Motor neuron (in vitro differentiated cells): ENCODE results near the gene TEDDM1. TPM values are rescaled to one million over a fixed set of nuclear protein-coding genes. Genes with fewer than 3 reads are reported as not detected.
"Not testable (repeated sequence)": the region's sequence is repeated elsewhere in the genome, so short reads cannot be mapped to it uniquely, and the experiment has no call there.

ENCODE experiments used
- ATAC-seq, 8 experiments: fragments of 200-7000 bp; cut with Tn5 transposase; replicated peaks in 6 of 8; 2 replicates each; pipeline ENCODE4 v1.8.0; 2021; ENCODE audit warnings: mild to moderate bottlenecking in 8 of 8, moderate library complexity in 8 of 8
- H3K27ac ChIP-seq, 2 donors: fragments of 250-450 bp; sonication (Bioruptor Pico); 2 replicates each; pipeline ENCODE4 v1.9.0; 2021; ENCODE audit warnings: antibody characterized with exemption in 2 of 2, mild to moderate bottlenecking in 2 of 2, moderate library complexity in 1 of 2
- H3K4me1 ChIP-seq, 2 donors: fragments of 250-450 bp; sonication (Bioruptor Pico); replicated peaks in 1 of 2; 2 replicates each; pipeline ENCODE4 v1.6.1; 2021; ENCODE audit warnings: antibody characterized with exemption in 2 of 2, mild to moderate bottlenecking in 2 of 2, moderate library complexity in 1 of 2
- H3K4me3 ChIP-seq, 5 donors: fragments of 250-450 bp; sonication (Bioruptor Pico); 2 replicates each; pipeline ENCODE4 v1.9.0; 2021; ENCODE audit warnings: antibody characterized with exemption in 5 of 5, mild to moderate bottlenecking in 5 of 5, moderate library complexity in 4 of 5
- WGBS, 10 experiments: fragments of 450-650 bp; shearing (Covaris generic); methylation state at CpG; one replicate each; pipeline ENCODE4 v1.0.0; 2022; 5-methylcytosine and 5-hydroxymethylcytosine counted together
- in situ Hi-C, 9 experiments: fragments of 400-800 bp; cut with MboI; loops; one replicate each; pipeline ENCODE4 v1.15.0; 2021; ENCODE audit warnings: low sequenced_read_pairs in 9 of 9, low pct_unique_long_range_greater_than_20kb in 2 of 9; ENCODE audit not compliant: unreplicated experiment in 9 of 9
- total RNA-seq, 8 experiments: library from RNA; unstranded; fragments of 300-600 nt; gene quantifications; 2 replicates each; pipeline versions ENCODE4 v1.2.3 to v1.2.4, GENCODE V29; 2022

TEDDM1 gene
- total RNA-seq, 8 experiments from 2014 or later: 0.11 to 1.1 (median 0.30) TPM

DNA sequence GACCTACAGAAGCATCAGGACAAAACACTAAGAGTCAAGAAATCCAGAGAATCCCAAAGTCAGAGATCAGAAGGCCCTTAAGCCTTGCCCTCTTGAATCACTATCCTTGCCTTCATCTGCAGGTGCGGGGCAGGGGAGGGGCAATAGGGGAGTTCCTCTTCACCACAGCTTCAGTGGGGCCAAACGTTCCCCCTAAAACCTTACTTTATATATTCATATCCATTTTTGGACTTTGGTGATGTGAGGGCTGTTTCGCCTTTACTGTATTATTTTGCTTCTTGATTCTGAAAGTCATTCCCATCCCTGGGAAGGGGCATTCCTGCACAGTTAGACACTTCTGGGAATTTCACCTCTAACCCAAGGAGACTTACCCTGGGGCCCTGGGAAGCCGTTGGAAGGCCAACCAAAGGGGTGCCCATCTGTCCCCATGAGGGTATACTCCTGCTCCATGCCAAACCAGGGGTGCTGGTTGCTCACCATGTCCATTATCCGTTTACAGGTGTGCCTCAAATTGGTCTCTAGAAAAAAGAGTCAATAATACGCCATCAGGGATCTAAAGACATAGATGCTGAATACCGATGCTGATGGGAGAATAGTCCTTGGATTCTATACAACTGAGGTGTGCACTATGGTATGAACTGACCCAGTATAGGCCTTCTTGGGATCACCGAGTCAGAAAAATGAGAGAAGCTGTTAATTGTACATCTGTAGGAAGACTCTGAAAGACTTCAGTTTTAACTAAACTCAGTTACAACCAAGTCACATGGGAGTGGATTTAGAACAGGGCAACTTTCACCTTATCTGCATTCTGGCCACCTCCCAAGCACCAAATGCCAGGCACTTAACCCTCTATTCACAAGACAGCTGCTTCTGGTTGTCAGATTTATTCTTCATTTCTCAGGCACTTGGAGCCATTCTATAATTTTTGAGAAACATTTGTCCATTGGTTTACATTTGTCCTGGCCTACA, 14.3 kb downstream of the TEDDM1 start:
- WGBS, 10 experiments: 83 to 100% (median 100%) methylated on average over 1 to 7 of the region's 8 CpGs; no CpG with 5 or more reads in 2 of the 10 experiments
- Histone ChIP-seq H3K27ac (no peak overlapping the region), H3K4me1 (peaks cover 4 to 5% of the 10 kb centered on the region in 2 donors), H3K4me3 (no peak overlapping the region)
- in situ Hi-C loops: no loop called here
- ATAC-seq: no peak

- H3K4me1 ChIP-seq: peaks cover 4 to 5% of the 10 kb centered on the region in 2 donors
- no peak for ATAC-seq
- in situ Hi-C loops: no loop called here
- WGBS, 10 experiments: 80 to 100% (median 95%) methylated on average over 1 to 11 of the region's 19 CpGs; no CpG with 5 or more reads in 1 of the 10 experiments
- H3K27ac ChIP-seq: no peak overlapping the region
- H3K4me3 ChIP-seq: no peak overlapping the region
These were observed 16.0 kb downstream of the TEDDM1 start for GRCh38 chr1:182384387-182384960.

- Histone ChIP-seq H3K27ac (no peak overlapping the region), H3K4me3 (no peak overlapping the region), H3K4me1 (peaks cover 3 to 4% of the 10 kb centered on the region in 2 donors)
- ATAC-seq: no peak
- in situ Hi-C loops: no loop called here
- WGBS, 10 experiments: 67 to 100% (median 97%) methylated on average over 1 to 5 of the region's 7 CpGs
These were observed 16.5 kb downstream of the TEDDM1 start for GRCh38 chr1:182383934-182384333.

DNA sequence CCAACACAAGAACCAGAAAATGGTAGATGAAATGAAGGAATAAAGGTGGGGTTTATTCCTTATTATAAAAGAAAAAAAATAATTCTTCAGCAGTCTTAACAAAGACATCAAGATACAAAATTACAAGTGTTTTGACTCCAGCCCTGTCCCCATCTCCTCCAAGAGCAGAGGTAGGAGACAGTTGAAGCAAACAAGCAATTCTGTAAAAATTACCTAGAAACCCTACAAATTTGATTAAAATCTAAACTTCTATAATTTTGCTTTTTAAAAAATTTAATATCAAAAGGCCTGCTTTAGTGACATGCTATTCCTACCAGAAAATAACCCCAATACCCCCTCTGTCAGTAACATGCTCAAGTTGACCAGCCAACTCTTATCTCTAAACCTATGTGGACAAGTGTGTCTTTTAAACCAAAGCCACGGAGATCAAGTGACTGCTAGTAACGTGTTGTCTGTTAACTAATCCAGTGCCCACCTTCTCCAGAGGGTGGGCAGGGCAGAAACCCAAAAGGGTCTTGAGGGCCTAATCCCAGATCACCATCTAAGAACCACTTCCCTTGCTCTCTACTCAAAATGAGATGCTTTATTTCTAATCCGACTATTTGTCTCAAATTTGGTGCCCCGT, 17.3 kb downstream of the TEDDM1 start:
- no peak overlapping the region for H3K27ac ChIP-seq
- H3K4me3 ChIP-seq: no peak overlapping the region
- 83 to 100% (median 96%) methylated on average over 1 to 4 of the region's 4 CpGs for whole genome bisulfite sequencing, 10 experiments
- H3K4me1 ChIP-seq: no peaks in the 10 kb centered on the region
- ATAC-seq: no peak
- in situ Hi-C loops: no loop called here

GRCh38 chr1:182381962-182382819, 18.3 kb downstream of the TEDDM1 start:
- peak in 5 of 8 experiments; percentile 10 to 24 (median 24) for ATAC-seq
- no peak overlapping the region for H3K4me3 ChIP-seq
- no peaks in the 10 kb centered on the region for H3K4me1 ChIP-seq
- H3K27ac ChIP-seq: no peak overlapping the region
- WGBS, 10 experiments: 74 to 100% (median 90%) methylated on average over 1 to 9 of the region's 9 CpGs; no CpG with 5 or more reads in 1 of the 10 experiments
- in situ Hi-C loops: no loop called here

DNA sequence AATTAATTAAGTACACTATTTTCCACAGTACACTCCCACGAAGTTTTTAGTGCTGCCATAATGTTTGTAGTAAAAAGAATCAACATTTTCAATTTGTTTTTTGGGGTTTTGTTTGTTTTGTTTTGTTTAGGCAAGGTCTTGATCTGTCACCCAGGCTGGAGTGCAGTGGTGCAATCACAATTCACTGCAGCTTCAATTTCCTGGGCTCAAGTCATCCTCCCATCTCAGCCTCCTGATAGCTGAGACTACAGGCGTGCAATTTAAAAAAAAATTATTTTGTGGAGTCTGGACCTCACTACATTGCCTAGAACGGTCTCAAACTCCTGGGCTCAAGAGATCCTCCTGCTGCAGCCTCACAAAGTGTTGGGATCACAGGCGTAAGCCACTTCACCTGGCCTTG, 20.3 kb downstream of the TEDDM1 start:
- Histone ChIP-seq H3K4me3 (no peak overlapping the region), H3K27ac (no peak overlapping the region), H3K4me1 (no peaks in the 10 kb centered on the region)
- no peak for ATAC-seq
- in situ Hi-C loops: no loop called here
- 63 to 96% (median 90%) methylated on average over 2 to 4 of the region's 4 CpGs; no CpG with 5 or more reads in 1 of the 10 experiments for WGBS, 10 experiments

- 86 to 100% (median 100%) methylated on average over 1 to 7 of the region's 7 CpGs; no CpG with 5 or more reads in 3 of the 10 experiments for WGBS, 10 experiments
- H3K27ac ChIP-seq, H3K4me1 ChIP-seq, H3K4me3 ChIP-seq, in situ Hi-C loops, ATAC-seq: not testable (repeated sequence)
These were observed 20.7 kb downstream of the TEDDM1 start for GRCh38 chr1:182379781-182380180.

DNA sequence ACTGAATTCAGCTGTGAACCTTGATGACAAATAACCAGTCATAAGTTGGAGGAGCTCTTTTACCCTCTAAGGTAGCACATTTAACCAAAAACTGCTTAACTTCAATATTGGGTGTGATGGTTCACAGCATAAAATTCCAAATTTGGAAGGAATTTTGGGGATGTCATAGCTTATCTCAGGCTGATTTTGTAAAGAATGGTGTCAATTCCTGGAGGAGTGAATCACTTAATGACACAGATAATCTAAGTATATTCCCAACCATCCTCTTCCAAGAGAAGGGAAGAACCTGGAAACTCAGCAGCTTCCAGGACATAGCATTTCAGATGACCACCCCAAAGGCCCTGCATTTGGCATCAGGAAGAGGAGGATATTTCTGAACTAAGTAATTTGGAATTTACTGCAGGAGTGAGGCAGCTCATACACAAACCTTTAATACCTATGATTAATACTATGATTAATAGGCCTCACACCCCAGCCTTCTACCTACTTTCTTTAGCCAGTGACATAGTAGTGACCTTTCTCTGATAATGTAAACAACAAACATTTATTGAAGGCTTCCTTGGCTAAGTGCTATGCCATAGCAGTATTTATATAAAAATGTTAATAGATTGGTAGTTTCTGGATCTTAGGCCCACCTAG, 23.4 kb downstream of the TEDDM1 start:
- H3K27ac ChIP-seq: no peak overlapping the region
- no peak overlapping the region for H3K4me3 ChIP-seq
- H3K4me1 ChIP-seq: no peaks in the 10 kb centered on the region
- in situ Hi-C loops: no loop called here
- no peak for ATAC-seq

DNA sequence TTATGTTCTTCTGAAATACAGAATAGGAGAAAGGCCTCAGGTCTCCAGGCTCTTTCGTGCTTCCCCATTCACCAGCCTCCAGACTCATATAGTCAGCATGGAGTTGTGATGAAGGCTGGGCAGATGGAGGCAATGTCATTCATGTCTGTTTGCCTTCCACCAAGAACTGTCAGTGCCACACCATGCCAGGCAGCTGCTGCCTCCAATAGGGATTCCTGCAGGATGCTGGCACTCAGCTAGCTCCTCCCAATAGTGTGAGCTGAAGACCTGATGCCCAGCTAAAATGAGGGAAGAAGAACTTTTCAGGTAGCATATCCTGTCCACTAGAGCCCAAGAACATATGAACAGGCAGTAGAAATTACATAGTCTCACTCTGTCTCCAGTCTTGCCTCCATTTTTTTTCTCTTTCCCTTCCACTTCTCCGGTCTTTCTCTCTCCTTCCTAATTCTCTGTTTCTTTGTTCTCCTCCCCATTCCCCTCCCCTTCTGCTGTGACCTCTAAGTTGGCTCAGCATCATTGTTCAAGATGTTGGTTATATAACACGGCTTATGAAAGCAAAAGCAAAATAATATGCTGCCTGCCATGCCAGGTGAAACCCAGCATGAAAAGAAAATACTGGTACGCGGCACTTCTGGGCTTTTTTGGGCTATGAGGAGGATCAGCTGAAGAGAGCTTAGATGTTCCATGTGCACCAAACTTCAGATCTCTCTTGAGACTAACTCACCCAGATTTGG, 26.2 kb downstream of the TEDDM1 start:
- in situ Hi-C loops: no loop called here
- 0 to 100% (median 85%) methylated on average over 1 to 5 of the region's 5 CpGs for WGBS, 10 experiments
- ATAC-seq: no peak
- Histone ChIP-seq H3K4me3 (no peak overlapping the region), H3K27ac (no peak overlapping the region), H3K4me1 (no peaks in the 10 kb centered on the region)

GRCh38 chr1:182370532-182370931, 29.9 kb downstream of the TEDDM1 start:
- H3K4me3 ChIP-seq: no peak overlapping the region
- in situ Hi-C loops: no loop called here
- H3K4me1 ChIP-seq: no peaks in the 10 kb centered on the region
- ATAC-seq: no peak
- 42 to 100% (median 67%) methylated on average over 1 to 3 of the region's 3 CpGs; no CpG with 5 or more reads in 2 of the 10 experiments for WGBS, 10 experiments
- H3K27ac ChIP-seq: no peak overlapping the region

DNA sequence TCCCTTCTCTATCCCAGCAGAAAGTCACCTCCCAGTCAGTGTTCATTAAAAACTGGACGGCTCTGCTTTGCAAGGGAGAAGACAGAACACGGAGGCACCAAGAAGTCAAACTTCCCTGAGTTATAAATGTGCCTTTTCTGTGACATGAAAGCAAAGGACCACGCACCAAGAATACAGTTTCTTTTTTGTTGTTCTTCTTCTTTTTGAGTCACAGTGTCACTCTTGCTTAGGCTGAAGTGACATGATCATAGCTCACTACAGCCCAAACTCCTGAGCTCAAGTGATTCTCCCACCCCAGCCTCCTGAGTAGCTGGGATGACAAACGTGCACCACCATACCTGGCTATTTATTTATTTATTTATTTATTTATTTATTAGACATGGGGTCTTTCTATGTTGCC, 31.6 kb downstream of the TEDDM1 start:
- Histone ChIP-seq H3K27ac (no peak overlapping the region), H3K4me1 (no peaks in the 10 kb centered on the region), H3K4me3 (no peak overlapping the region)
- 10 to 94% (median 67%) methylated on average over 1 to 4 of the region's 4 CpGs; no CpG with 5 or more reads in 1 of the 10 experiments for WGBS, 10 experiments
- in situ Hi-C loops: no loop called here
- peak in 1 of 8 experiments; percentile 34 for ATAC-seq

- peak in 1 of 8 experiments; percentile 56 for ATAC-seq
- H3K4me1 ChIP-seq: no peaks in the 10 kb centered on the region
- in situ Hi-C loops: no loop called here
- H3K4me3 ChIP-seq: no peak overlapping the region
- 8 to 81% (median 68%) methylated on average over 2 to 4 of the region's 4 CpGs; no CpG with 5 or more reads in 1 of the 10 experiments for WGBS, 10 experiments
- no peak overlapping the region for H3K27ac ChIP-seq
These were observed 32.1 kb downstream of the TEDDM1 start for GRCh38 chr1:182368358-182368757.
